A673 (cell line): ENCODE results near the gene PPP5C. TPM values are rescaled to one million over a fixed set of nuclear protein-coding genes. Genes with fewer than 3 reads are reported as not detected.
"Not testable (repeated sequence)": the region's sequence is repeated elsewhere in the genome, so short reads cannot be mapped to it uniquely, and the experiment has no call there.

Experiments used
- BruUV-seq: library from RNA; stranded (reverse); fragments of 400-500 nt; replicated peaks from 2 replicates; lab custom pipeline; 2021; lab: Mats Ljungman, UMichigan
- CTCF ChIA-PET: fragments of 300-600 bp; sonication (Branson Sonifier 250); formaldehyde crosslinking; loops from one replicate; lab custom pipeline; 2022; ENCODE audit warnings: antibody characterized with exemption; lab: Charles Lee
- POLR2A ChIA-PET: fragments of 300-600 bp; sonication (Branson Sonifier 250); formaldehyde crosslinking; loops from one replicate; lab custom pipeline; 2022; ENCODE audit warnings: antibody characterized with exemption; ENCODE audit not compliant: low non-redundant PET; lab: Charles Lee
- DNase-seq: peaks from one replicate; pipeline ENCODE4 v3.0.0-alpha.2; 2015; ENCODE audit warnings: low spot score
- H3K27ac ChIP-seq: fragments of 200-600 bp; sonication (generic); 2 replicates; pipeline ENCODE4 v1.5.1; 2016; ENCODE audit warnings: mixed run types, low read depth, mild to moderate bottlenecking, mixed read lengths, antibody characterized with exemption, low read length; ENCODE audit not compliant: poor library complexity, severe bottlenecking
- H3K27me3 ChIP-seq: fragments of 200-600 bp; sonication (generic); replicated peaks from 2 replicates; pipeline ENCODE4 v1.6.1; 2017; ENCODE audit warnings: mixed run types, low read depth, mild to moderate bottlenecking, mixed read lengths, antibody characterized with exemption, low read length; ENCODE audit not compliant: insufficient read depth, poor library complexity
- H3K36me3 ChIP-seq: fragments of 200-600 bp; sonication (generic); 2 replicates; pipeline ENCODE4 v1.6.1; 2016; ENCODE audit warnings: mixed run types, mild to moderate bottlenecking, mixed read lengths, antibody characterized with exemption, low read length; ENCODE audit not compliant: insufficient read depth, poor library complexity, severe bottlenecking
- H3K4me1 ChIP-seq: fragments of 200-600 bp; sonication (generic); 2 replicates; pipeline ENCODE4 v1.6.1; 2017; ENCODE audit warnings: mixed run types, mild to moderate bottlenecking, mixed read lengths, antibody characterized with exemption, low read length; ENCODE audit not compliant: insufficient read depth, poor library complexity, severe bottlenecking
- H3K4me3 ChIP-seq: fragments of 200-600 bp; sonication (generic); 2 replicates; pipeline ENCODE4 v1.5.1; 2016; ENCODE audit warnings: low read depth, mixed run types, mild to moderate bottlenecking, mixed read lengths, low read length; ENCODE audit not compliant: poor library complexity, severe bottlenecking
- H3K9me3 ChIP-seq: fragments of 200-600 bp; sonication (generic); 2 replicates; pipeline ENCODE4 v1.6.1; 2016; ENCODE audit warnings: mixed run types, low read depth, mild to moderate bottlenecking, mixed read lengths, antibody characterized with exemption, low read length; ENCODE audit not compliant: poor library complexity, severe bottlenecking
- CTCF ChIP-seq: fragments of 300-800, 200-600 bp; sonication (generic); conservative IDR thresholded peaks from 2 replicates; pipeline ENCODE4 v1.5.1; 2017; ENCODE audit warnings: low read depth, mild to moderate bottlenecking, antibody characterized with exemption, low read length, moderate library complexity, mixed read lengths
- EZH2 ChIP-seq: fragments of 200-600 bp; sonication (generic); IDR thresholded peaks from 2 replicates; pipeline ENCODE4 v1.6.1; 2017; ENCODE audit warnings: borderline replicate concordance, low read depth, mild to moderate bottlenecking, mixed read lengths, antibody characterized with exemption, low read length; ENCODE audit not compliant: poor library complexity, severe bottlenecking
- intact Hi-C: fragments of 100-400 bp; cut with micrococcal nuclease; formaldehyde crosslinking; loops from one replicate; pipeline ENCODE4 v1.10.0; 2022; ENCODE audit not compliant: unreplicated experiment
- total RNA-seq: library from RNA; stranded (reverse); gene quantifications from 2 replicates; pipeline ENCODE4 v1.2.3, GENCODE V29; 2021

Gene PPP5C
- total RNA-seq, 1 experiment from 2014 or later: 164 TPM

GRCh38 chr19:46415804-46416709, 69.2 kb downstream of the PPP5C start:
- CTCF ChIA-PET: not testable (repeated sequence)
- POLR2A ChIA-PET: interaction anchor here (0.7 kb wide), 1 partner anchor 8 kb away, joined by 3 read pairs; no protein-coding TSS in a partner anchor

GRCh38 chr19:46420056-46420455, 73.2 kb downstream of the PPP5C start:
- Histone ChIP-seq H3K27ac (peak overlapping the region; percentile 47), H3K27me3 (no peaks in the 10 kb centered on the region), H3K9me3 (no peaks in the 10 kb centered on the region), H3K4me3 (no peak overlapping the region), H3K36me3 (no peaks in the 10 kb centered on the region), H3K4me1 (peaks cover 24% of the 10 kb centered on the region)
- BruUV-seq: no TSS peak
- CTCF ChIA-PET: no interaction called here
- peak; percentile 62 for DNase-seq
- intact Hi-C loops: no loop called here
- POLR2A ChIA-PET: no interaction called here
- no peak for TF ChIP-seq EZH2
- no peak for TF ChIP-seq CTCF

More at GRCh38 chr19:46415804-46416709, 69.2 kb downstream of the PPP5C start:
- H3K4me3 ChIP-seq: peak overlapping the region; percentile 43
- H3K9me3 ChIP-seq, H3K36me3 ChIP-seq, BruUV-seq, H3K27me3 ChIP-seq, intact Hi-C loops: not testable (repeated sequence)
- peak overlapping the region; percentile 71 for H3K27ac ChIP-seq
- H3K4me1 ChIP-seq: peaks cover 38% of the 10 kb centered on the region
- peak; percentile 94 for DNase-seq

- no peak for DNase-seq
- POLR2A ChIA-PET: no interaction called here
- Histone ChIP-seq H3K27ac (no peak overlapping the region), H3K9me3 (no peaks in the 10 kb centered on the region), H3K36me3 (no peaks in the 10 kb centered on the region), H3K4me3 (no peak overlapping the region), H3K4me1 (peaks cover 13% of the 10 kb centered on the region), H3K27me3 (no peaks in the 10 kb centered on the region)
- intact Hi-C loops: no loop called here
- no TSS peak for BruUV-seq
- CTCF ChIA-PET: no interaction called here
- TF ChIP-seq CTCF (no peak), EZH2 (no peak)
Observed at GRCh38 chr19:46422344-46422743, 75.5 kb downstream of the PPP5C start.
